NB4 (cell line): ENCODE measurements around the gene DPYSL4.

Experiments used
- CTCF ChIP-seq: IDR thresholded peaks from one replicate; pipeline ENCODE4 v1.5.1; 2012; ENCODE audit warnings: low read depth, low read length
- POLR2A ChIP-seq: IDR thresholded peaks from 2 replicates; pipeline ENCODE4 v1.6.1; 2011; ENCODE audit warnings: mild to moderate bottlenecking; ENCODE audit not compliant: insufficient read length; ENCODE audit errors: extremely low read depth

- TF ChIP-seq CTCF (no peak), POLR2A (no peak)
These were observed 51.8 kb downstream of the DPYSL4 start for GRCh38 chr10:132238371-132239125.
